Measurements from ENCODE around the gene SLC45A2.

DNA sequence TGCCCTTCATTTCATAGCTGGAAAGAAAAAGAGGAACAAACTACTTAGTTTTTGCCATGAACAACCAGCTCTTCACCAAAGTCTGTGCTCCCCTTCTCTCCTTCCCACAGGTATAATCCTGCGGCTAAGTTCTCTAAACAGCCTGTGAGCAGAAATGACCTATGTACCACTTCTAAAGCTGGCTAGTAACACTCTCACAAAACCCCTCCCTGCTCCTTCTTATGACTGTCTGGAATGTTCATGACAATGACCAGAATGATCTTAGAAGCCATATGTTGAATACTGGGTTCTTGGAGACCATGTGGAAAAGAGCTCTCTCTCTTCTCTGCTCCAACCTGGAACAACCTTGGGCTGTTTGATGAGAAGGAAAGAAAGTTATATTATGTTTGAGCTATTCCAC, 36.2 kb upstream of the SLC45A2 start:
- TF ChIP-seq, protein P1, sequence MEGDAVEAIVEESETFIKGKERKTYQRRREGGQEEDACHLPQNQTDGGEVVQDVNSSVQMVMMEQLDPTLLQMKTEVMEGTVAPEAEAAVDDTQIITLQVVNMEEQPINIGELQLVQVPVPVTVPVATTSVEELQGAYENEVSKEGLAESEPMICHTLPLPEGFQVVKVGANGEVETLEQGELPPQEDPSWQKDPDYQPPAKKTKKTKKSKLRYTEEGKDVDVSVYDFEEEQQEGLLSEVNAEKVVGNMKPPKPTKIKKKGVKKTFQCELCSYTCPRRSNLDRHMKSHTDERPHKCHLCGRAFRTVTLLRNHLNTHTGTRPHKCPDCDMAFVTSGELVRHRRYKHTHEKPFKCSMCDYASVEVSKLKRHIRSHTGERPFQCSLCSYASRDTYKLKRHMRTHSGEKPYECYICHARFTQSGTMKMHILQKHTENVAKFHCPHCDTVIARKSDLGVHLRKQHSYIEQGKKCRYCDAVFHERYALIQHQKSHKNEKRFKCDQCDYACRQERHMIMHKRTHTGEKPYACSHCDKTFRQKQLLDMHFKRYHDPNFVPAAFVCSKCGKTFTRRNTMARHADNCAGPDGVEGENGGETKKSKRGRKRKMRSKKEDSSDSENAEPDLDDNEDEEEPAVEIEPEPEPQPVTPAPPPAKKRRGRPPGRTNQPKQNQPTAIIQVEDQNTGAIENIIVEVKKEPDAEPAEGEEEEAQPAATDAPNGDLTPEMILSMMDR (IDR thresholded peaks at IDR 0.05; ENCODE audit: borderline replicate concordance, extremely low read depth, low read length, poor library complexity, severe bottlenecking) = no peak
- no peak for TF ChIP-seq EZH2 (IDR thresholded peaks at IDR 0.05; ENCODE audit: borderline replicate concordance, low read depth, low read length, severe bottlenecking)

Measured in DND-41 (cell line).